Measurements from ENCODE around the gene PLXNC1.

The PLXNC1 gene

DNA sequence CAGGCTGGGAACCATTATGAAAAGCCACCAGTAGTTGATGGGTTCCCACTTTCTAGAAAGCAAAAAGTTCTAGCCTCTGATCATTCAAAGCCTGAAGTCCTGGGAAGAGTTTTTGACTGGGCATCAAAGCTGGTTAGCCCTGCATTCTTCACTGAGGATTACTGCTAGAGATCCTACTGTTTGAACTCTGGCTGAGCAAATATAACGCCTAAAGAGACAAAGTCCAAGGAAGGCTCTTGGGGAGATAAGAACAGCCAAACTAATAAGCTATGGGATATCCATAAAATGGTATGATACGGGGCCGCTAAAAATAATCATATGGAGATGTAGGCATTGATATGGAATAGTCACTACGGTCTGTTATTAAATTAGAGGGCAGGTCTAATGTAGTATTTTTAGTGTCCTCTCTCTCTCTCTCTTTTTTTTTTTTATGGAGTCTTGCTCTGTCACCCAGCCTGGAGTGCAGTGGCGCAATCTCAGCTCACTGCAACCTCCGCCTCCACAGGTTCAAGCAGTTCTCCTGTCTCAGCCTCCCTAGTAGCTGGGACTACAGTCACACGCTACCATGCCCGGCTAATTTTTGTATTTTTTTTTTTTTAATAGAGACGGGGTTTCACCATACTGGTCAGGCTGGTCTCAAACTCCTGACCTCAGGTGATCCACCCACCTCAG, 35.5 kb downstream of the PLXNC1 start:
- DNase-seq = no peak

DNA sequence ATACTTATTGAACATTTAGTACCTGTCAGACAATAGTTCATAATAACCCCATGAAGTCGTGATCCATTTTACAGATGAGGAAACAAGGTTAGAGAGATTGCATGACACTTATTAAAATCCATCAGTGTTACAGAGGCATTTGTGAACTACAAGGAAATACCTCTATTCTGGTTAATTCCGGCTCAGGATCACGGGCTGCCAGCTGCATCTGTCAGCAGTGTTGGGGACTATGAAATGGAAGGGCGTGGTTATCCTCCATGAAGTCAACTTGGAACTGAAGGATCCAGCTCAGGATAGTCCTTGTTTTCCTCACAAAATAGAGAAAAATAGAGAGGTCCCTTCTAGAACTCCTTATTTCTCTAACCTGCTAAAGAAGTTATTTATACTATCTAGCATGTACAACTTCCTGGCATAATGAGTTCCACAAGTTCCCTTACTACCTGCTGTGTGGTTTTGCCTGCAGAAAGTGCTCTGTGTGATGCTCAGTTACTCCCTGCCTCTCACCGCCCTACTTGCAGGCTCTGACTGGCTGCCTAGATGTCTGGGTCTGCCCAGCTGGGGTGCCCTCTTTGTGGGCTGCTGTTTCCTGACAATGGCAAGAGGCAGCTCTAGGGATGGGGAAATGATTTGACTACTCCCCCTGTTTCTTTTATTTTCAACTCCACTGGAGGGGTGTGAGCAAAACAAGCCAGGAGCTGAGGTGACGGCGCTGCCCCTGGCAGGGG, 36.8 kb downstream of the PLXNC1 start:
- no peak for DNase-seq

- DNase-seq = no peak
Observed at GRCh38 chr12:94185801-94186200, 37.4 kb downstream of the PLXNC1 start.

DNA sequence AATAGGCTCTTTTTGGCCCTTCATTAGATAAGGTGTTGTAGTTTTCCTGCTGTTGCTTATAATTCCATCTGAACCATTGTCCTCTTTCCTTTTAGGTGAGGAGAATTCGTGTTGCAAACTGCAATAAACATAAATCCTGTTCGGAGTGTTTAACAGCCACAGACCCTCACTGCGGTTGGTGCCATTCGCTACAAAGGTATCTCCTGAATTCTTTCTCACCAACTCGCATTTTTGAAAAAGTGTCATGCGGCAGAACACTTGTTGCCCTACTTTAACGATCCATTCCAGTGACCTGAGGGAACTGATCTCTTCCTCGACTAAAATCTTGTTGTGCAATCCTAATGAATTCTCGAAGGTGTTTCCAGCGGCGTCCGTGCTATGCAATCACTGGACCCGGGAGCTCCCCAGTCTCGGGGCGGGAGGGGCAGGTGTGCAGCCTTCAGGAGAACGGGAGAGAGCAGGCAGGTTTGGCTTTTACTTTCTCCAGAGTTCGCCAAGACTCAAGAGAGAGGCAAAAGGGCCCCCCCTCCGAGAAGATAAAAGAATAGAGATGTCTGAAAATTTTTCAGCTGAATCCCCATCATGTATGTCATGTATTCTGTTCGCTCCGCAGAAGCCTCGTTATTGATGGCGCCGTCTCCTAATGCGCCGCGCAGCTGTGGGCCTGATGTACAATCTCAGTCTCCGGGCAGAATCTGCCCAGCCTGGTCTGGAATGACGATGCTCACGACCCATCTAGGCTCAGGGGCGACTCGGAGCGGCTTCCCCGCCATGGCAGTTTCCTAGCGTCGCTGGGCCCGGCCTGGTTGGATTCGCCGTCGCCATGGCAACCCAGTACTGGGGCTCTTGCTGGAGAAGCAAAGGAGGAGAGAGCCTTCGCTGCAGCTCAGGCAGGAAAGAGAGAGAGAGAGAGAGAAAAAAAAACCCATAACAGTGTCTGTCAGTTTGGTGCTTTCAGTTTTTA, 38.2 kb downstream of the PLXNC1 start:
- no peak for DNase-seq

DNA sequence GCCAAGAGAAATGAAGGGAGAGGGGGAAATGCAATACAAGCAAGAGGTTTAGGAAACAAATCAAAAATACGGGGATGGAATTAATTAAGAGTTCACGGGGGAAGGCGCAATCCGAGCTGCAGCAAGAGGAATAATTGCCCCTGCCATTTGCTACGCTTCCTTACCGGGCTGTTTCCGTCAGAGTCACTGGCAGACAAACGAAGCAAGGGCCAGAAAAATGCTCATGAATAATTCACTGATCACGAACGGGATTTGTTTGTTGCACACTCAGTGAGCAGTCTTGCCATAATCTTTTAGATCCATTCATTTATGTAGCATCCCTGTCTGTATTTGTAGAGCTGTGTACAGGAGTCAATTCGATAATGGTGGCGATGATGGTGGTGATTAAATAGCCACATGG, 39.0 kb downstream of the PLXNC1 start:
- DNase-seq = no peak

DNA sequence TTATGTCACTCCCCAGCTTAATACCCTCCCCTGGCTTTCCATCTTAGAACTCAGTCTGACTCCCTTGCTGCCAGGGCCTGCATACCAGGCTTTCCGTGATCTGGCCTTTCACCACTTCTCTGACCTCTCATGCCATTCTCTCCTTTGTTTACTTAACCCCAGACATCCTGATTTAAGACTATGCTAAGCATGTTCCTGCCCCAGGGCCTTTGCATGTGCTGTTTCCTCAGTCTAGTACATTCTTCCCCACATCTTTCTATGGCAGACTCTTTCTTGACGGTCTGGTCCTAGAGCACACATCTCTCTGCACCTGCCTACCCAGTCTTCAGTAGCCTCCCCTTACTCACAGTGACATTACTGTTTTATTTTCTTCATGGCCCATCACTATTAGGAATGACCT, 42.2 kb downstream of the PLXNC1 start:
- no peak for DNase-seq

- no peak for DNase-seq
Observed at GRCh38 chr12:94191023-94191422, 42.6 kb downstream of the PLXNC1 start.

- no peak for DNase-seq
Observed at GRCh38 chr12:94191811-94192210, 43.4 kb downstream of the PLXNC1 start.

GRCh38 chr12:94192506-94192905, 44.1 kb downstream of the PLXNC1 start:
- DNase-seq = no peak

- DNase-seq = no peak
Observed at GRCh38 chr12:94193168-94193567, 44.8 kb downstream of the PLXNC1 start.

DNA sequence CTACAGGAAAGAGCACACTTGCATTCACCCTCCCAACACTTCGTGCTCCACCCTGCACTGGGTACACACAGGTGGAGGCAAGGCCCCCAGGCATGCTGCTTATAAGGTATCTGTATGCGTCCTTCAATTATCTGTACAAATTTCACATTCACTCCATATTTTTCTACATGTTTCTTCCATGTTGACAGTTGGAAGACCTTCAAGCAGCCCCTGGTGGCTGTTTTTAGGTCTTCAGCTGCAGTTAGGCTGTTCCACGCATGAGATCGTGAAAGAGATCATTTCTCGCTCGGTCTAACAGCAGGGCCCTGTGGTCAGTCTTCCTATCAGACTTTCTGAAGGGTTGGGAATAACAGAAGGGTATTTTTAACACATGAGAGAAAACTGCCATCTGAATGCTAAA, 47.1 kb downstream of the PLXNC1 start:
- DNase-seq = no peak

DNA sequence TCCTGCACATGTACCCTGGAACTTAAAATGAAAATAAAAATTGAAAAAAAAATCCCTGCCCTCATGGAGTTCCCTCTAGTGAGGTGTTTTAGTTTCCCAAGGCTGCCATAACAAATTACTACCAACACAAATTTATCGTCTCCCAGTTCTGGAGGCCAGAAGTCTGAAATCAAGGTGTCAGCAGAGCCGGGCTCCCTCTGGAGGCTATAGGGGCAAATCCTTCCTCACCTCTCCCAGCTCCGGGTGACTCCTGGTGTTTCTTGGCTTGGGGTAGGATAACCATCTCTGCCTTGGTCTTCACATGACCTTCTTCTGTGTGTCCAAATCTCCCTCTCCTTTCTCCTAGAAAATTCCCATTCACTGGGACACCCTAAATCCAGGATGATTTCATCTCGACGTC, 50.1 kb downstream of the PLXNC1 start:
- DNase-seq = no peak

DNA sequence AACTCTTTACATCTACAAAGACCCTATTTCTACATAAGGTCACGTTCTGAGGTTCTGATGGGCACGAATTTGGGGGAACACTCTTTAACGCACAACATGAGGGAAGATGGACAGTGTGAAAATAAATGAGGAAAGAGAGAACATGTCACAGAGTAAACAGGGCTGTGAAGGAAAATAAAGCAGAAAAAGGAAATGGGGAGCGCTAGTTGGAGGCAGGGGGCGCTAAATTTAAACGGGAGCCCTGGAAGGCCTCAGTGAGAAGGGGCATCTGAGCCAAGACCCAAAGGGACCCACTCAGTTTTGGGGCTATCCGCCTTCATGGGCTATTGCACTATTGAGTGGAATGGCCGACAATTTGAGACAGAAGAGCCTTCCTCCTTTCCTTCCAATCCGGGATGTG, 50.5 kb downstream of the PLXNC1 start:
- DNase-seq = no peak

DNA sequence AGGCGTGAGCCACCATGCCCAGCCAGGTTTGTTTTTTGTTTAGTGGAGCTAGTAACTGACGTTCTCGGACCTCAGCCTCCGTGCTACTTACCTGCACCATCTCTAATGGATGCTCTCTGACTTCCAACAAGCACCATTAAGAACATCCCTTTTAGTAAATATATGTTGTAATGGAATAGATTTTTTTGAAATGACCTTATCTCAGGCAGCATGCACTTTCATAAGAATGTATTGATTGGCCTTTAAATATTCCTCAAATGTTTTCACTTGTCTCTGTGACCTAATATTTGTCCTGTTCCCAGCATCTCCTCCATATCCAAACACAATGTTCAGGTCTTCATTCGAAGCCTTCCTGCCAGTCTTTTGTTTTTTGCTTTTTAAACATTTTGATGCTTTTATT, 51.7 kb downstream of the PLXNC1 start:
- no peak for DNase-seq

GRCh38 chr12:94200695-94201094, 52.3 kb downstream of the PLXNC1 start:
- DNase-seq = no peak

DNA sequence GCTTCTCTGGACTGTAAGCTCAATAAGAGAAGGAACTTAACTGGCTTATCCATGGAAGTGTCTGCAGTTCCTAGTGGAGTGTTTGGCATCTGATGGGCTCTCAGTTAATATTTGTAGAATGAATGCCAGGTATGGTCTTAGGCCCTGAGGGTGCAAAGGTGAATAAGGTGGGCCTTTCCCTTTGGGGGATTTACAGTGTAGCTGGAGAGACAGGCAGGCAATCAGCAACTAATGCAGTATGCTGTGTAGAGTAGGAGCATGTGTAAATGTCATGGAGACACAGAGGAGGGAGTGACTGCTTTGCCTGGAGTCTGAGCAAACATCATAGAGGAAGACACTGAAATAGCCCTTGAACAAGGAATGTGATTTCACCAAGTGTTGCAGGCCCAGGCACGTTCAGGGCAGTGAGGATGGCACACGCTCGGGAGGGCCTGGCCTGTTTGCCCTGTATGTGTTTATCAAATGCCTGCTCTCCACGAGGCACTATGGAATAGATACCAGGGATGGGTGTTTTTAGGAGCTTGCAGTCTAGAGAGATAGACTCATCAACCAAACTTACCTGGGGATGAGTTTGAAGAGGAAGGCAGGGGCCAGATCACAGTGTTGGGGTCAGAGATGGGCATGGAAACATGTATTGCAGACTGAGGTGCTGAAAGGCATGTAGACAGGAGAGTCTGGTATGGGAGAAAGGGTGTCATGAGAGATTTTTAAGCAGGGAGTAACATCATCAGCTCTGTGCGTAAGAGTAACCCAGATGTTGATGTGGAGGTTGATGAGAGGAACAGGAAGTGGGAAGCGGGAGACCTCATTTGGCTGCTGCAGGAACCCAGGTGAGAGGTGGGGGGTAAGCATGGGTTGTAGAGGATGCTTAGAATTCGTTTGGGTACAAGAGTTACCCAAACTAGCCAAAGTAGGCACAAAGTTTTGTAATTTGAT, 54.1 kb downstream of the PLXNC1 start:
- DNase-seq = no peak

DNA sequence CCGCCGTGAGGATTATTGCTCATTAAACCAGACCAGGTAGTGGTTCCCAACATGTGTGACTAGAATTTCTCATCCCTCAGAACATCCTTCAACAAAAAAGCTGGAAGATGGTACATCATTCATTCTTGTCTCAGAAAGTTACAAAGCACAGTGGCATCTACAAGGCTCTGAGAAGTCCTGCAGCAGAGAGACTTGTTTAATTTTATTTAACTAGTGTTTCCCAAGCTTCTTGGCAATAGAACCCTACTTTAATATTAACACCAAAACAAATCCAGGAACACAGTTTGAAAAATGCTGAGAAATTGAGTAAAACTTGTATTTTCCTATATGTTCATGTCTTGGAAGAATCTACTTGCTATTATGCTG, 54.8 kb downstream of the PLXNC1 start:
- DNase-seq = no peak

GRCh38 chr12:94203796-94204195, 55.4 kb downstream of the PLXNC1 start:
- no peak for DNase-seq

GRCh38 chr12:94204499-94205247, 56.3 kb downstream of the PLXNC1 start:
- DNase-seq = no peak

- DNase-seq = no peak
Observed at GRCh38 chr12:94205822-94206221, 57.4 kb downstream of the PLXNC1 start.

GRCh38 chr12:94206886-94207285, 58.5 kb downstream of the PLXNC1 start:
- no peak for DNase-seq

- no peak for DNase-seq
Observed at GRCh38 chr12:94207467-94207848, 59.1 kb downstream of the PLXNC1 start.
